A204.1 (cell line): ENCODE data around the gene AMPH.
"Not testable (repeated sequence)": the region's sequence is repeated elsewhere in the genome, so short reads cannot be mapped to it uniquely, and the experiment has no call there.

Experiments
- FAIRE-seq: peaks from 2 replicates; lab custom pipeline; 2012; peaks lifted over from hg19 to GRCh38; lab: Jason Lieb, UNC

The AMPH gene

DNA sequence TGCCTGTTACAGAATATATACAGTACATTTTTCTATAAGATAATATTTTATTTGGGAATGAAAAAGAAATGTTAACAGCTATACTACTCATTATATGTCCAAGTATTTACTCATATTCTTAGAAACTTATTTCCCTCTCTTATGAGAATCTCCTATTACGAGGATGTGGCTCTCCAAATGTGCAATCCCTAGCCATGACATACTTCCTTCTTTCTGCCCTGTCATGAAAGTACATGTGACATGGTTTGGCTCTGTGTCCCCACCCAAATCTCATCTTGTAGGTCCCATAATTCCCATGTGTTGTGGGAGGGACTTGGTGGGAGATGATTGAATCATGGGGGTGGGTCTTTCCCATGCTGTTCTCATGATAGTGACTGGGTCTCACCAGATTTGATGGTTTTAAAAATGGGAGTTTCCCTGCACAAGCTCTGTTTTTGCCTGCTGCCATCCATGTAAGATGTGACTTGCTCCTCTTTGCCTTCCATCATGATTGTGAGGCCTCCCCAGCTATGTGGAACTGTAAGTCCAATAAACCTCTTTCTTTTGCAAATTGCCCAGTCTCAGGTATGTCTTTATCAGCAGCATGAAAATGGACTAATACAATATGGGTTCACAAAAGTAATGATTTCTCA lies 235.1 kb downstream of the AMPH start:
- FAIRE-seq = not testable (repeated sequence)

DNA sequence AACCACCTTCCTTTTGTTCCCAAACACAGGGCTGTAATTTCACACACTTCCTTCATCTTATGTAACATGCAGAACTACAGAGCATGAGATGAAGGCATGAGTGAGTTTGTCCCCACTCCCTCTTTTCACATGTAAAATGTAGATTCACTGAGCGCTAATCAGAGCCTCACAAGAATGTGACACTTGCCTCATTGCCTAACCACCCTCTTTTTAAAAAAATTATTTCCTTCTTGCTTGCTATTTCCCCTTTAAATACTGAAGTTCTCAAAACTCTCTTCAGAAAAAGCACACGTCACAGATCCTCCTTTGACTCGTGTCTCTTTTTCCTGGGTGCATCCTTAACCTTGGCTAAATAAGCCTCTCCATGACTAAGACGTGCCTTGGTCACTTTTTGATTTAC lies 236.5 kb downstream of the AMPH start:
- no peak for FAIRE-seq

DNA sequence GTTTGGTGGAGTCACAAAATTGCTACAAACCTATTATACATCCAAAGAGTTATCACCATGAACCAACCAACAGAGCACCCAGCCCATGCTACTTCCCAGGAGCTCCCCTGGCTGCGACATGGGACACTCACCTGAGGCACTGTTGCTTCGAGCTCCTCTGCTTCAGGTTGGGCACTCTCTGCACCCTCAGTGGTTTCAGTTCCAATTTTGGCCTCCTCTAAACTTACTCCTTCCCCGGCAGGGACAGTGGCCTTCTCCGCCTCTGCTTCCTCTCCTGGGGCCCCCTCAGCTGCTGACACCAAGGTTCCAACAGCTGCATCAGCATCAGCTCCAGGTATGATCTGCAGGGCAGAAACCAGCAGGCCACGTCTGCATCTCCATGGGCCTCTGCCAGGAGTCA lies 237.3 kb downstream of the AMPH start:
- no peak for FAIRE-seq

- FAIRE-seq = no peak
Observed at GRCh38 chr7:38391751-38392150, 239.4 kb downstream of the AMPH start.

- FAIRE-seq = no peak
Observed at GRCh38 chr7:38385682-38386081, 245.5 kb downstream of the AMPH start.

DNA sequence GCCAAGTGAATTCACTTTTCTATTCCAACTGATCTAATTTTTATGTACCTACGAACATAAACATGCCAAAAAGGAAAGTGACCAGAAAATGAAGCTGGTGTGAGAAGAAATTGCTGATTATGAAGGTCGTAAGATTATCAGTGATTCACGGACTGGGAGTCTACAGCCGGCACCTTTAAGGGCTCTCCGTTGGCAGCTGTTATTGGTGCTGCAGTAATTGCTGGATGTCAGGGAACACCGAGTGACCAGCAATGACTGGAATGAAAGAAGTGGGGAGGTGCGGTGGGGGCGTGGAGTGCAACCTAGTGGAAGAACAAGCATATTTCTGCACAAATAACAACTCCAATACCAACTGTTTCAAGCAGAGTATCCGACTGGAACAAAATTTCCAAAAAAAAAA lies 247.9 kb downstream of the AMPH start:
- FAIRE-seq = no peak

- FAIRE-seq = no peak
Observed at GRCh38 chr7:38382684-38383083, 248.5 kb downstream of the AMPH start.

GRCh38 chr7:38375453-38375852 lies 255.7 kb downstream of the AMPH start:
- no peak for FAIRE-seq

DNA sequence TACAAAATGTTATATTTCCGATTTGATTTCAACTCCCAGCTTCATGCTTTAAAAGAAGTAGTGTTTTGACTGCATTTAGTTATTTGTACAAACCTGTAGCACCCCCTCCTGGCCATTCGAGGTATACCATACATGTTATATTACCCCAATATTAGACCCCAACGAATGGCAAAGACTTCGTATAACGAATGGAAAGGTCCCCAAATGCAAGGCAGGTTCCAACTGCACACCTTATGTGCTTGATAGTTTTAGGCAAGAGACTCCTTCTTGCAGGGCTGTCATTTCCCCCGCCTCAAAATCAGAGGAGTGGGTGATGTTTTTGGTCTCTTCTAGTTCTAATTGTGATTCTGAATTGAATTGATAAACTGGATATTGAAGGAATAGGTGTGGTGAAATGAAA lies 256.7 kb downstream of the AMPH start:
- no peak for FAIRE-seq

DNA sequence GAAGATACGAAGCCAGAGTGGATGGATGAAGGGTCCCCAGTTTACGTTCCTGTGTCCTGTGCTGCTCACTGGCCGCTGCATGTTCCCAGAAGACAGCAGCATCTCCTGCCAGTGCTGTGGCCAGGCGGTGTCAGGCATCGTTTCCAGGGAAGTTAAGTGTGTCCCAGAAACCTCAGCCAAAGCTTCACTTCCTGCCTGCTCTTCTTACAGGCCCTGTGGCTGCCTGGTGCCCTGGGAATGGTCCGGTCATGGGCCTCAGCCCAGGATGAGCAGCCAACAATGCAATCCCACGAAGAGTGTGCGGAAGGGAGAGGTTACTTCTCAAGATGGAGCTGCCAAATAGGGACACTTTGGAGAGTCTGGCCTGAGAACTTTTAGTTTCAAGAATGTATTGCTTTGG lies 258.0 kb downstream of the AMPH start:
- FAIRE-seq = no peak

DNA sequence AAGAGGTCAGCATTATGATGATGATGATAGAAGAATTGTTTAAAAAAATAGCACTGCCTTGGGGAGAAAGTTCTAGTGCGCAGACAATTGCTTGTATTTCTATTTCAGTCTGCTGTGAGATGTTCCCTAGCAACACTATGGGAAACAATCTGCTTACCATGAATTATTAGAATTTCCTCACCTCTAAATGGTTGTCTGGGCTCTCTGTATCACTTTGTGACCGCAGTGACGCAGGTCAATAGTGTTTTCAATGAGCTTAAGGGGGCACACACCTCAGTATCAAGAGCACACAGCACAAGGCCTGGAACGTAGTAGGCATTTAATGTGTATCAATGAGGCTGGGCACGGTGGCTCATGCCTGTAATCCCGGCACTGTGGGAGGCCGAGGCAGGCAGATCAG lies 258.9 kb downstream of the AMPH start:
- FAIRE-seq = no peak

DNA sequence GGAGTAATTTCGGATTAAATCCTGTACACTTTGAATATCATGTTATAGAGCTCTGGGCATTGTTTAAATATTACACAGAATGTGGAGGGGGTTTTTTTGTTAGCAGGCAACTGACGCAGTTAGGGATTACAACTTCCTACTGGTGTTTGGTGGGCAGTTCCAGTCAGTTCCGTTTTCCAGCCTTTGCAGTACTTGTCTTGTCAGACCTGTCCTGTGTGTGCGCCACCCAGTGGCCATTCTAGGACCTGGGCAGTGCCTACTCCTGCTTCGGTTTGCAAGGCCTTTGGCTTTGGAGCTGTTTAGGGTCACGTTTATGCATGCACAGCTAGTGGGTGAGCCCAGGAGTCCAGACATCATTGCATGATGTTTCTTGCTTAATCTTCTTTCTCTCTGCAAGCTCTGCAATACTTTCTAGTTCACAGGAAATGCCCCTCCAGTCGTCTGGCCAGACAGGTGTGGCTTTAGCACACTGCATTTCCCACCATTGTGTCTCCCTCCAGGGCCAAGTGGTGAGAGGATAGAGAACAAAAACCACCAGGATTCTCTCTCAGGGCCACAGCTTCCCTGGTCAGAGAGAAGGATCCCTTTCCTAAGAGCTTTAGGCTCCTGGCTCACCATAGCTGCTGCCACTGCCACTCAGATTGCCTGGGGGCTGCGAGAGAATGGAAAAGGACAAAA lies 261.2 kb downstream of the AMPH start:
- no peak for FAIRE-seq

- FAIRE-seq = no peak
Observed at GRCh38 chr7:38368191-38368605, 263.0 kb downstream of the AMPH start.

- no peak for FAIRE-seq
Observed at GRCh38 chr7:38367301-38367890, 263.8 kb downstream of the AMPH start.

DNA sequence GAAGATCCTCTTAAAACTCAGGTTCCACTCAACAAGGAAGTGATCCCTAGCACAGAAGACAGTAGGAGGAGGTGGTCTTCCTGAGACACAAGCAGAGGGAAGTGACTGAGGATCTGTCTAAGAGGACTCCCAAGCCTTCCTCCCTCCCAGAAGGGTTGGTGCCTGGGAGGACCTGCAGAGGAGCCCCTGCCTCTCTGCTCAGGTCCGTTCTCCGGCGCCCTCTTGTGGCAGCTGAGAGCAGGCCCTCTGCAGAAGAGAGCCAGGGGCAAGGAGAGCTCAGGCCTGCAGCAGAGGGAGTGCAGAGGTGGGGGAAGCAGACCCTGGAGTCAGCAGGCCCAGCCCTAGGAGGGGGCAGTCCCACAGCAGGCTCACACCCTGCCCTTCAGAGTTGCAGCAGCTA lies 267.8 kb downstream of the AMPH start:
- FAIRE-seq = not testable (repeated sequence)

GRCh38 chr7:38362611-38363237 lies 268.4 kb downstream of the AMPH start:
- not testable (repeated sequence) for FAIRE-seq

GRCh38 chr7:38360776-38361175 lies 270.4 kb downstream of the AMPH start:
- FAIRE-seq = no peak

DNA sequence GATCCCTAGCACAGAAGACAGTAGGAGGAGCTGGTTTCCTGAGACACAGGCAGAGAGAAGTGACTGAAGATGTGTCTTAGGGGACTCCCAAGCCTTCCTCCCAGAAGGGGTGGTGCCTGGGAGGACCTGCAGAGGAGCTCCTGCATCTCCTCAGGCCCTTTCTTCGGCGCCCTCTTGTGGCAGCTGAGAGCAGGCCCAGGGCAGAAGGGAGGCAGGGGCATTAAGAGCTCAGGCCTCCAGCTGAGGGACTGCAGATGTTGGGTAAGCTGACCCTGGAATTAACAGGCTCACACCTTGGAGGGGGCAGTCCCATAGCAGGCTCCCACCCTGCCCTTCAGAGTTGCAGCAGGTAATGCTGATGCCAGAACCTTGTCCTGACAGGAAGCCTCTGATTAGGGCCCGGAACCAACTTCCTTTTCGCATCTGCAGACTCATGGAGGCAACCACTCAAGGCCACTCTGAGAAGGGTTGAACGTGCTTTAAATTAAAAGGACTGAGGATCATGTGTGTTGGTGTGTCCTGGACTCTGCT lies 272.0 kb downstream of the AMPH start:
- FAIRE-seq = not testable (repeated sequence)

DNA sequence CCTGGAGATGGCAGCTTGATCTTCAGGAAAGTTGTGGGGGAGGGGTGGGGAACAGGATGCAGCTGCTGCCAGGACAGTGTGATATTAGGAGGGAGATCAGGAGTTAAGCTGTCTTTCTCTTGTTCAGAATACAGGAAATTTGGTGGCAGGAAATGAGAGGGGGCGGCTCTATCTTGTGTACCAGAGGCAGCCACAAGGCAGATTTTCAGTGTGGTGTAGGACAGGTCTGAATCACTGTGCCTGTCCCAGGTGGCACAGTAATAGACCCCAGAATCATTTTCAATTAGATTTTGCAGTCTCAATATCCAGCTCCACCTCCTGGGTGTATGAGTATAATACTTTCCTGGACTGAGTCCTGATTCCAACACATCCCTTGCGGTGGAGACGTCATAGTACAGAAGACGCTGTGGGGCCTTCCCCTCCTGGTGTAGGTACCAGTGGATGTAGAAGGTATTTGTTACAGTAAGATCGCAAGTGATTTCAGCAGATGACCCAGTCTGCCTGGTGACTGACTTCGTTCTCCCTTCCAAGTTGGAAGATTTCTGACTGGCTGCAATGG lies 272.8 kb downstream of the AMPH start:
- FAIRE-seq = not testable (repeated sequence)

GRCh38 chr7:38354271-38354851 lies 276.8 kb downstream of the AMPH start:
- not testable (repeated sequence) for FAIRE-seq

DNA sequence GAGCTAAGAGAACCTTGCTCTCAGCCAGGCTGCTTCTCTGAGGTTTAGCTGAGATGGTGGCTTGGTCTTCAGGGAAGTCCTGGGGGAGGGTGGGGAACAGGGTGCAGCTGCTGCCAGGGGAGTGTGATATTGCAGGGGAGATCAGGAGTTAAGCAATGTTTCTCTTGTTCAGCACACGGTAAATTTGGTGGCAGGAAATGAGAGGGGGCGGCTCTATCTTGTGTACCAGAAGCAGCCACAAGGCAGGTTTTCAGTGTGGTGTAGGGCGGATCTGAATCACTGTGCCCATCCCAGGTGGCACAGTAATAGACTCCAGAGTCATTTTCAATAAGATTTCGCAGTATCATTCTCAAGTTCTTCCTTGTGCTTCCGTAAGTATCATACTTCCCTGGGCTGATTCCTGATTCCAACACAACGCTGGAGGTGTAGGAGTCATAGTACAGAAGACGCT lies 277.7 kb downstream of the AMPH start:
- not testable (repeated sequence) for FAIRE-seq

DNA sequence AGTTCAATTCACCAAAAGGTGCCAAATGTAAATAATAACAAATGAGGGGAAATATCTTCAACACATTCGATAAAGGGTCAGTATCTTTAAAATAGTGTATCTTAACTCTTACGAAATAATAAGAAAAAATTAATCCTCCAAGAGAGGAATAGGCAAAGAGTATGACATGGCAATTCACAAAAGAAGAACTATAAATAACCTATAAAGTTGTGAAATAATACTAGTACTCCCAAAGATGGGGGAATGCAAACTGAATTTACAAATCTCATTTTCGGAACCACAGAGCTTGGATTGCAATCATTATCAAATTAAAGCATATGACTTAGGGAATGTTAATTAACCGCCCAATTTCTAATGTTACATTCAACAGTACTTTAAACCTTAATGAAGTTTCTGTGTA lies 279.6 kb downstream of the AMPH start:
- no peak for FAIRE-seq
